Measurements from ENCODE around the gene DAAM2. TPM values are rescaled to one million over a fixed set of nuclear protein-coding genes. Genes with fewer than 3 reads are reported as not detected.

DAAM2 gene
- total and polyA plus RNA-seq, 2 of the 8 experiments (the other 6 are each of a cell fraction or from before 2014, with no cell fraction given), result 1.5 to 2.9 TPM

DNA sequence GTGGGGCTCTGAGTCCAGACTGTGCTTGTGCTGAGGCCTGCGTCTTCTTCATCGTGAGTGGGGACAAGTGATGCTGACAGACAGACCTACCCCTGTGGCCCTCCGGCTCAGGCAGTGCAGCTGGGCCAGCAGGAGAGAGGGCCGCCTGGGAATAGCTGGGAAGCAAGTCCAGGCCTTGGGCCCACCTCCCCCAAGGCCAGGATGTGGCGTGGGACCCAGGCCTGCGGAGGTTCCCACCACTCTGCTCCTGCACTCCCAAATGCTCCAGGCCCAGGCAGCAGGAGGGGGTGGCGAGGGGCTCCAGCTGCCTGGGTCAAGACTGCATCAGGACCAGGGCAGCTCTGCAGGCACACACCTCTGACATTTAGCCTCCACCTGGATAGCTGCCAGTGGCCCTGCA is 38.3 kb downstream of the DAAM2 start:
- no peak overlapping the region; the same call in 1 of the 2 replicates for H2AK5ac ChIP-seq (ENCODE audit: low read depth, low read length)
- H3K14ac ChIP-seq (ENCODE audit: insufficient read length), result no peak overlapping the region
- peak overlapping the region; percentile 5; the same call in 1 of the 2 replicates for H3K18ac ChIP-seq (ENCODE audit: extremely low read depth, low read length)
- no peak overlapping the region for H2BK20ac ChIP-seq (ENCODE audit: low read length)
- no peak overlapping the region for H3K9ac ChIP-seq (replicated peaks in 1 of 4; ENCODE audit: extremely low read depth in 1 of 4, low read depth in 3 of 4, low read length in 3 of 4)
- no peak overlapping the region for H2BK5ac ChIP-seq (ENCODE audit: low read depth, low read length)
- no peak overlapping the region for H2BK12ac ChIP-seq (ENCODE audit: low read depth, low read length)
- no peaks in the 10 kb centered on the region for H3K79me1 ChIP-seq (ENCODE audit: low read depth, low read length)
- H2BK120ac ChIP-seq (replicated peaks; ENCODE audit: low read depth, low read length), result no peak overlapping the region
- no peak overlapping the region for H2AFZ ChIP-seq (ENCODE audit: low read length)
- CTCF ChIA-PET (ENCODE audit: partially characterized antibody), result interaction anchor here (0.6 to 3.2 kb wide), 4 partner anchors 9 to 468 kb away, joined by 3 to 8 read pairs (median 3); no protein-coding TSS in a partner anchor
- H4K8ac ChIP-seq (ENCODE audit: extremely low read depth, insufficient read depth, low read length), result no peak overlapping the region
- no peak overlapping the region for H3K4ac ChIP-seq (replicated peaks; ENCODE audit: insufficient read length, low read depth, low read length)
- 90% methylated on average over 7 of the region's 7 CpGs; no CpG with 5 or more reads in 1 of the 2 experiments for WGBS, 2 experiments (ENCODE audit: extremely low coverage in 1 of 2, insufficient coverage in 1 of 2, insufficient read length in 1 of 2, insufficient replicate concordance in 2 of 2, low coverage in 1 of 2, low lambda C conversion rate in 2 of 2, missing lambda C conversion rate in 1 of 2)
- H4K91ac ChIP-seq (replicated peaks; ENCODE audit: insufficient read length, low read length), result no peak overlapping the region
- POLR2A ChIA-PET (ENCODE audit: partially characterized antibody), result no interaction called here
- DNase-seq (ENCODE audit: low read depth in 1 of 2, low spot score in 2 of 2) (no peak), FAIRE-seq (no peak)
- H3K9me3 ChIP-seq (ENCODE audit: insufficient read depth in 2 of 2, low read depth in 1 of 2, low read length in 1 of 2), result no peaks in the 10 kb centered on the region
- no peaks in the 10 kb centered on the region for H3K23me2 ChIP-seq (ENCODE audit: low read depth, low read length)
- no peaks in the 10 kb centered on the region for H4K20me1 ChIP-seq (replicated peaks in 1 of 2; ENCODE audit: control insufficient read depth in 1 of 2, insufficient read depth in 2 of 2, low read length in 2 of 2)
- no peaks in the 10 kb centered on the region for H3K79me2 ChIP-seq (ENCODE audit: control insufficient read depth in 1 of 2, insufficient read depth in 2 of 2, low read length in 2 of 2)
- no peak overlapping the region for H3K4me2 ChIP-seq (ENCODE audit: insufficient read depth in 1 of 2, low read depth in 2 of 2, low read length in 2 of 2)
- no peak overlapping the region for H3K27ac ChIP-seq (ENCODE audit: low read depth, low read length)
- H3K4me3 ChIP-seq (ENCODE audit: extremely low read depth in 1 of 4, insufficient read depth in 2 of 4, low read depth in 3 of 4, low read length in 4 of 4), result no peak overlapping the region
- H3K4me1 ChIP-seq (replicated peaks in 1 of 4; ENCODE audit: control insufficient read depth in 3 of 4, insufficient read depth in 4 of 4, low read length in 3 of 4), result peaks cover 0 to 9% (median 0%) of the 10 kb centered on the region in 4 experiments; a peak in 2 of 7 replicates
- H4K5ac ChIP-seq (ENCODE audit: insufficient read length, low read depth, low read length), result no peak overlapping the region
- no peaks in the 10 kb centered on the region; a peak in 1 of 7 replicates for H3K27me3 ChIP-seq (replicated peaks in 1 of 4; ENCODE audit: control insufficient read depth in 3 of 4, extremely low read depth in 1 of 4, insufficient read depth in 3 of 4, low read length in 3 of 4)
- H2BK15ac ChIP-seq (ENCODE audit: low read length), result no peak overlapping the region
- no peak for TF ChIP-seq TCF12 (IDR thresholded peaks at IDR 0.05; ENCODE audit: low read depth, low read length)
- TF ChIP-seq, protein P1, sequence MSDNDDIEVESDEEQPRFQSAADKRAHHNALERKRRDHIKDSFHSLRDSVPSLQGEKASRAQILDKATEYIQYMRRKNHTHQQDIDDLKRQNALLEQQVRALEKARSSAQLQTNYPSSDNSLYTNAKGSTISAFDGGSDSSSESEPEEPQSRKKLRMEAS (IDR thresholded peaks at IDR 0.05), result no peak
- no peak for TF ChIP-seq EP300 (IDR thresholded peaks at IDR 0.05; ENCODE audit: borderline replicate concordance in 1 of 2, low read depth in 2 of 2, low read length in 2 of 2)
- no peak for TF ChIP-seq SP1 (IDR thresholded peaks at IDR 0.05; ENCODE audit: low read depth, low read length)
- TF ChIP-seq CHD1 (IDR thresholded peaks at IDR 0.05; ENCODE audit: low read depth, low read length), result no peak
- no peak overlapping the region for H3K23ac ChIP-seq (ENCODE audit: insufficient read length)
- no peak overlapping the region for H3K56ac ChIP-seq (replicated peaks; ENCODE audit: insufficient read length, low read depth, low read length)
- H3K36me3 ChIP-seq (ENCODE audit: control insufficient read depth in 2 of 4, insufficient read depth in 4 of 4, low read length in 3 of 4), result no peaks in the 10 kb centered on the region
